HepG2 (cell line): ENCODE measurements around the gene TMEM107. TPM values are rescaled to one million over a fixed set of nuclear protein-coding genes. Genes with fewer than 3 reads are reported as not detected.

Source experiments
- HOXD1 ChIP-seq: sonication (generic); formaldehyde crosslinking; IDR thresholded peaks from 2 replicates; pipeline ENCODE4 v1.5.0; 2020; ENCODE audit warnings: missing genetic modification reagents
- PHF21A ChIP-seq: sonication (generic); formaldehyde crosslinking; IDR thresholded peaks from 2 replicates; pipeline ENCODE4 v1.5.0; 2020; ENCODE audit warnings: mild to moderate bottlenecking, missing genetic modification reagents
- SAP130 ChIP-seq: IDR thresholded peaks from 2 replicates; pipeline ENCODE4 v1.6.1; 2016; ENCODE audit warnings: low read depth
- SRY ChIP-seq: sonication (generic); formaldehyde crosslinking; IDR thresholded peaks from 2 replicates; pipeline ENCODE4 v1.8.0; 2022; ENCODE audit warnings: mild to moderate bottlenecking, missing genetic modification reagents
- ZBTB38 ChIP-seq: sonication (generic); formaldehyde crosslinking; IDR thresholded peaks from 2 replicates; pipeline ENCODE4 v1.5.1; 2020; ENCODE audit warnings: mild to moderate bottlenecking, missing genetic modification reagents
- ZIK1 ChIP-seq: sonication (generic); formaldehyde crosslinking; IDR thresholded peaks from 2 replicates; pipeline ENCODE4 v1.5.0; 2020; ENCODE audit warnings: mild to moderate bottlenecking, low read depth, missing genetic modification reagents, borderline replicate concordance
- ZNF335 ChIP-seq: sonication (generic); formaldehyde crosslinking; IDR thresholded peaks from 2 replicates; pipeline ENCODE4 v1.4.0; 2020; ENCODE audit warnings: missing genetic modification reagents
- ZNF674 ChIP-seq: sonication (generic); formaldehyde crosslinking; IDR thresholded peaks from 2 replicates; pipeline ENCODE4 v1.5.0; 2020; ENCODE audit warnings: low read depth, mild to moderate bottlenecking, missing genetic modification reagents
- ZSCAN9 ChIP-seq: IDR thresholded peaks from 2 replicates; pipeline ENCODE4 v1.6.1; 2016; ENCODE audit warnings: borderline replicate concordance
- polyA plus RNA-seq, 8 experiments: library from polyadenylated mRNA; depleted of rRNA in 3 of 8; stranded (reverse) in 7 of 8; unstranded in 1 of 8; fragments of >200 nt; fragmentation: Illumina TruSeq in 4 of 8; extraction: Trizol in 4 of 8; gene quantifications; 2 replicates each; pipeline versions ENCODE4 v1.2.1 to v1.2.3, GENCODE V29; 2011 to 2016; ENCODE audit warnings: low read depth in 4 of 8, missing spikeins in 1 of 8, mixed read lengths in 1 of 8; ENCODE audit not compliant: insufficient read depth in 1 of 8
- total RNA-seq, 5 experiments: library from RNA; depleted of rRNA; stranded (reverse); fragments of >200 nt; fragmentation: Illumina TruSeq; extraction: Trizol; gene quantifications; 2 replicates each; pipeline ENCODE4 v1.2.3, GENCODE V29; 2016; ENCODE audit warnings: low read depth in 1 of 5
- TF ChIP-seq, protein P1 (sequence below): sonication (generic); formaldehyde crosslinking; IDR thresholded peaks from 2 replicates; pipeline ENCODE4 v1.4.0; 2020; ENCODE audit warnings: low read depth, missing genetic modification reagents
- TF ChIP-seq, protein P2 (sequence below): fragments of 450-650 bp; IDR thresholded peaks from 2 replicates; pipeline ENCODE4 v1.6.1; 2017; ENCODE audit warnings: mild to moderate bottlenecking
- TF ChIP-seq, protein P3 (sequence below): sonication (generic); formaldehyde crosslinking; IDR thresholded peaks from 2 replicates; pipeline ENCODE4 v1.9.0; 2022; ENCODE audit warnings: low read depth, missing genetic modification reagents
- TF ChIP-seq, protein P4 (sequence below): sonication (generic); formaldehyde crosslinking; conservative IDR thresholded peaks from 2 replicates; pipeline ENCODE4 v1.4.0; 2020; ENCODE audit warnings: missing genetic modification reagents
- TF ChIP-seq, protein P5 (sequence below): sonication (generic); formaldehyde crosslinking; IDR thresholded peaks from 2 replicates; pipeline ENCODE4 v1.4.0; 2020; ENCODE audit warnings: missing genetic modification reagents
- TF ChIP-seq, protein P6 (sequence below): sonication (generic); formaldehyde crosslinking; IDR thresholded peaks from 2 replicates; pipeline ENCODE4 v1.4.0; 2020; ENCODE audit warnings: mild to moderate bottlenecking, missing genetic modification reagents

The TMEM107 gene
- total and polyA plus RNA-seq, 2 of the 13 experiments (the other 11 are each of a cell fraction or from before 2014, with no cell fraction given) = 7.2 to 15.3 TPM

DNA sequence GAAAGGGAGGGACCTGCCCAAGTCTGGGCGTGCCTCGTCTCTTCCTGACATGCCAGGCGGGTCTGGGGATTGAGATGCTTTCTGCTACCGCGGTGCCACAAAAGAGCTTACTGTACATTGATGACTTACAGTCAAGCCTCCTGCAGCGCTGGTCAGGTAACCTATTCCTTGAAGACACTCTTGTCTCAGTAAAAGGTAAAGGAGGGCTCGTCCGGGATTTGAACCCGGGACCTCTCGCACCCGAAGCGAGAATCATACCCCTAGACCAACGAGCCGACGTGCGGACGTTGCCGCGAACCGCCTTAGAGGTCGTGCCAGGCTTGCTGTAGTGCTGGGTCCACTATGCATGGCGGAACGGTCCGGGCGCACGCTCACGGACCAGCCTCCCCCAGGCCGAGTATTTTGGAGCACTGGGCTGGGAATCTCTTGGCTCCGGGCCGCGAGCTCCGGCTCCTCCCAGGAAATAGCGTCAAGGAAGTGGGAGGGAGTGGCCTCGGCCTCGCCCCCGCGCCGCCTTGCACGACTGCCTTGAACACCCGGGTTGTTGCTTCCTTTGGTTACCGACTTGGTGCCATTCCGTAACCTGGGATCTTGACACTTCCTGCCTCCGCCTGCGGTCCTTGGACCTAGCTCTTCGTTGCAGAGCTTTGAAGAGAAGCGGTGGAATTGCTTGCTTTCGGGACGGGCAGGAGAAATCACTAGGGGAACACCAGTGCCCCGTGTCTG, 46.6 kb upstream of the TMEM107 start (continued):
- TF ChIP-seq, protein P1, sequence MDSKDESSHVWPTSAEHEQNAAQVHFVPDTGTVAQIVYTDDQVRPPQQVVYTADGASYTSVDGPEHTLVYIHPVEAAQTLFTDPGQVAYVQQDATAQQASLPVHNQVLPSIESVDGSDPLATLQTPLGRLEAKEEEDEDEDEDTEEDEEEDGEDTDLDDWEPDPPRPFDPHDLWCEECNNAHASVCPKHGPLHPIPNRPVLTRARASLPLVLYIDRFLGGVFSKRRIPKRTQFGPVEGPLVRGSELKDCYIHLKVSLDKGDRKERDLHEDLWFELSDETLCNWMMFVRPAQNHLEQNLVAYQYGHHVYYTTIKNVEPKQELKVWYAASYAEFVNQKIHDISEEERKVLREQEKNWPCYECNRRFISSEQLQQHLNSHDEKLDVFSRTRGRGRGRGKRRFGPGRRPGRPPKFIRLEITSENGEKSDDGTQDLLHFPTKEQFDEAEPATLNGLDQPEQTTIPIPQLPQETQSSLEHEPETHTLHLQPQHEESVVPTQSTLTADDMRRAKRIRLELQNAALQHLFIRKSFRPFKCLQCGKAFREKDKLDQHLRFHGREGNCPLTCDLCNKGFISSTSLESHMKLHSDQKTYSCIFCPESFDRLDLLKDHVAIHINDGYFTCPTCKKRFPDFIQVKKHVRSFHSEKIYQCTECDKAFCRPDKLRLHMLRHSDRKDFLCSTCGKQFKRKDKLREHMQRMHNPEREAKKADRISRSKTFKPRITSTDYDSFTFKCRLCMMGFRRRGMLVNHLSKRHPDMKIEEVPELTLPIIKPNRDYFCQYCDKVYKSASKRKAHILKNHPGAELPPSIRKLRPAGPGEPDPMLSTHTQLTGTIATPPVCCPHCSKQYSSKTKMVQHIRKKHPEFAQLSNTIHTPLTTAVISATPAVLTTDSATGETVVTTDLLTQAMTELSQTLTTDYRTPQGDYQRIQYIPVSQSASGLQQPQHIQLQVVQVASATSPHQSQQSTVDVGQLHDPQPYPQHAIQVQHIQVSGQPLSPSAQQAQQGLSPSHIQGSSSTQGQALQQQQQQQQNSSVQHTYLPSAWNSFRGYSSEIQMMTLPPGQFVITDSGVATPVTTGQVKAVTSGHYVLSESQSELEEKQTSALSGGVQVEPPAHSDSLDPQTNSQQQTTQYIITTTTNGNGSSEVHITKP = peak; percentile 12; the same call in 1 of the 2 replicates
- TF ChIP-seq HOXD1 (CRISPR knock-in tag) = peak; percentile 90
- TF ChIP-seq, protein P2, sequence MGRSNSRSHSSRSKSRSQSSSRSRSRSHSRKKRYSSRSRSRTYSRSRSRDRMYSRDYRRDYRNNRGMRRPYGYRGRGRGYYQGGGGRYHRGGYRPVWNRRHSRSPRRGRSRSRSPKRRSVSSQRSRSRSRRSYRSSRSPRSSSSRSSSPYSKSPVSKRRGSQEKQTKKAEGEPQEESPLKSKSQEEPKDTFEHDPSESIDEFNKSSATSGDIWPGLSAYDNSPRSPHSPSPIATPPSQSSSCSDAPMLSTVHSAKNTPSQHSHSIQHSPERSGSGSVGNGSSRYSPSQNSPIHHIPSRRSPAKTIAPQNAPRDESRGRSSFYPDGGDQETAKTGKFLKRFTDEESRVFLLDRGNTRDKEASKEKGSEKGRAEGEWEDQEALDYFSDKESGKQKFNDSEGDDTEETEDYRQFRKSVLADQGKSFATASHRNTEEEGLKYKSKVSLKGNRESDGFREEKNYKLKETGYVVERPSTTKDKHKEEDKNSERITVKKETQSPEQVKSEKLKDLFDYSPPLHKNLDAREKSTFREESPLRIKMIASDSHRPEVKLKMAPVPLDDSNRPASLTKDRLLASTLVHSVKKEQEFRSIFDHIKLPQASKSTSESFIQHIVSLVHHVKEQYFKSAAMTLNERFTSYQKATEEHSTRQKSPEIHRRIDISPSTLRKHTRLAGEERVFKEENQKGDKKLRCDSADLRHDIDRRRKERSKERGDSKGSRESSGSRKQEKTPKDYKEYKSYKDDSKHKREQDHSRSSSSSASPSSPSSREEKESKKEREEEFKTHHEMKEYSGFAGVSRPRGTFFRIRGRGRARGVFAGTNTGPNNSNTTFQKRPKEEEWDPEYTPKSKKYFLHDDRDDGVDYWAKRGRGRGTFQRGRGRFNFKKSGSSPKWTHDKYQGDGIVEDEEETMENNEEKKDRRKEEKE = no peak
- no peak for TF ChIP-seq PHF21A (CRISPR knock-in tag)
- TF ChIP-seq ZNF674 (CRISPR knock-in tag) = no peak; the same call in 1 of the 2 replicates
- TF ChIP-seq, protein P3, sequence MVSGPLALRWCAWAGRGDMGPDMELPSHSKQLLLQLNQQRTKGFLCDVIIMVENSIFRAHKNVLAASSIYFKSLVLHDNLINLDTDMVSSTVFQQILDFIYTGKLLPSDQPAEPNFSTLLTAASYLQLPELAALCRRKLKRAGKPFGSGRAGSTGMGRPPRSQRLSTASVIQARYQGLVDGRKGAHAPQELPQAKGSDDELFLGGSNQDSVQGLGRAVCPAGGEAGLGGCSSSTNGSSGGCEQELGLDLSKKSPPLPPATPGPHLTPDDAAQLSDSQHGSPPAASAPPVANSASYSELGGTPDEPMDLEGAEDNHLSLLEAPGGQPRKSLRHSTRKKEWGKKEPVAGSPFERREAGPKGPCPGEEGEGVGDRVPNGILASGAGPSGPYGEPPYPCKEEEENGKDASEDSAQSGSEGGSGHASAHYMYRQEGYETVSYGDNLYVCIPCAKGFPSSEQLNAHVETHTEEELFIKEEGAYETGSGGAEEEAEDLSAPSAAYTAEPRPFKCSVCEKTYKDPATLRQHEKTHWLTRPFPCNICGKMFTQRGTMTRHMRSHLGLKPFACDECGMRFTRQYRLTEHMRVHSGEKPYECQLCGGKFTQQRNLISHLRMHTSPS (CRISPR knock-in tag) = peak; percentile 3; the same call in 1 of the 2 replicates
- TF ChIP-seq ZIK1 = no peak
- TF ChIP-seq SAP130 (CRISPR knock-in tag) = peak; percentile 72; the same call in 1 of the 2 replicates
- TF ChIP-seq, protein P4, sequence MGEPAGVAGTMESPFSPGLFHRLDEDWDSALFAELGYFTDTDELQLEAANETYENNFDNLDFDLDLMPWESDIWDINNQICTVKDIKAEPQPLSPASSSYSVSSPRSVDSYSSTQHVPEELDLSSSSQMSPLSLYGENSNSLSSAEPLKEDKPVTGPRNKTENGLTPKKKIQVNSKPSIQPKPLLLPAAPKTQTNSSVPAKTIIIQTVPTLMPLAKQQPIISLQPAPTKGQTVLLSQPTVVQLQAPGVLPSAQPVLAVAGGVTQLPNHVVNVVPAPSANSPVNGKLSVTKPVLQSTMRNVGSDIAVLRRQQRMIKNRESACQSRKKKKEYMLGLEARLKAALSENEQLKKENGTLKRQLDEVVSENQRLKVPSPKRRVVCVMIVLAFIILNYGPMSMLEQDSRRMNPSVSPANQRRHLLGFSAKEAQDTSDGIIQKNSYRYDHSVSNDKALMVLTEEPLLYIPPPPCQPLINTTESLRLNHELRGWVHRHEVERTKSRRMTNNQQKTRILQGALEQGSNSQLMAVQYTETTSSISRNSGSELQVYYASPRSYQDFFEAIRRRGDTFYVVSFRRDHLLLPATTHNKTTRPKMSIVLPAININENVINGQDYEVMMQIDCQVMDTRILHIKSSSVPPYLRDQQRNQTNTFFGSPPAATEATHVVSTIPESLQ = no peak
- TF ChIP-seq SRY (CRISPR knock-in tag) = peak; percentile 96; the same call in 1 of the 2 replicates
- peak; percentile 47; the same call in 1 of the 2 replicates for TF ChIP-seq ZSCAN9 (CRISPR knock-in tag)
- no peak for TF ChIP-seq ZNF335
- TF ChIP-seq, protein P5, sequence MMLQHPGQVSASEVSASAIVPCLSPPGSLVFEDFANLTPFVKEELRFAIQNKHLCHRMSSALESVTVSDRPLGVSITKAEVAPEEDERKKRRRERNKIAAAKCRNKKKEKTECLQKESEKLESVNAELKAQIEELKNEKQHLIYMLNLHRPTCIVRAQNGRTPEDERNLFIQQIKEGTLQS (CRISPR knock-in tag) = peak; percentile 31; the same call in 1 of the 2 replicates
- TF ChIP-seq, protein P6, sequence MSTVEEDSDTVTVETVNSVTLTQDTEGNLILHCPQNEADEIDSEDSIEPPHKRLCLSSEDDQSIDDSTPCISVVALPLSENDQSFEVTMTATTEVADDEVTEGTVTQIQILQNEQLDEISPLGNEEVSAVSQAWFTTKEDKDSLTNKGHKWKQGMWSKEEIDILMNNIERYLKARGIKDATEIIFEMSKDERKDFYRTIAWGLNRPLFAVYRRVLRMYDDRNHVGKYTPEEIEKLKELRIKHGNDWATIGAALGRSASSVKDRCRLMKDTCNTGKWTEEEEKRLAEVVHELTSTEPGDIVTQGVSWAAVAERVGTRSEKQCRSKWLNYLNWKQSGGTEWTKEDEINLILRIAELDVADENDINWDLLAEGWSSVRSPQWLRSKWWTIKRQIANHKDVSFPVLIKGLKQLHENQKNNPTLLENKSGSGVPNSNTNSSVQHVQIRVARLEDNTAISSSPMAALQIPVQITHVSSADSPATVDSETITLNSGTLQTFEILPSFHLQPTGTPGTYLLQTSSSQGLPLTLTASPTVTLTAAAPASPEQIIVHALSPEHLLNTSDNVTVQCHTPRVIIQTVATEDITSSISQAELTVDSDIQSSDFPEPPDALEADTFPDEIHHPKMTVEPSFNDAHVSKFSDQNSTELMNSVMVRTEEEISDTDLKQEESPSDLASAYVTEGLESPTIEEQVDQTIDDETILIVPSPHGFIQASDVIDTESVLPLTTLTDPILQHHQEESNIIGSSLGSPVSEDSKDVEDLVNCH (CRISPR knock-in tag) = no peak
- TF ChIP-seq ZBTB38 = peak; percentile 50; the same call in 1 of the 2 replicates
